HG03521 (cell line): ENCODE data around the gene SNX27.

Experiments
- ATAC-seq: cut with Tn5 transposase; IDR thresholded peaks from one replicate; pipeline ENCODE4 v1.9.1; 2021; ENCODE audit warnings: mild to moderate bottlenecking, moderate library complexity; ENCODE audit not compliant: unreplicated experiment

The SNX27 gene

GRCh38 chr1:151703813-151704212, 92.0 kb downstream of the SNX27 start:
- no peak for ATAC-seq

DNA sequence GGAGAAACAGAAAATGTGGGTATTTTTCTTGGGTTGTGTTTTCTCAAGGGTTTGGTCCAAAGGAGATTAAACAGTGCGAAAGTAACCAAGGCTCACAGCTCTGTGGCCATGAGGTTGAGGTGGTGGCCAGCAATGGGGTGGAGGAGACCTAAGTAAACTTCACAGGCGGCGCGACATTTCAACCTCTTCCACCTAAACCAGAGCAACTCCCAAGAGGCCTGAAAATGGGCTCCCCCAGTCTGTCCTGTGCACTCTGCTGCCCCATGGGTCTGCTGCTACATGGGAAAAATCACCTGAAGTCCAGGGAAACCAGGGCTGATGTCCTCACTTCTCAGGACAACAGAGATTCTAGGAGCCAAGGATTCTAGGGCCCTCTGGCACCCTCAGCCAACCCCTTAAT, 92.4 kb downstream of the SNX27 start:
- ATAC-seq: no peak

DNA sequence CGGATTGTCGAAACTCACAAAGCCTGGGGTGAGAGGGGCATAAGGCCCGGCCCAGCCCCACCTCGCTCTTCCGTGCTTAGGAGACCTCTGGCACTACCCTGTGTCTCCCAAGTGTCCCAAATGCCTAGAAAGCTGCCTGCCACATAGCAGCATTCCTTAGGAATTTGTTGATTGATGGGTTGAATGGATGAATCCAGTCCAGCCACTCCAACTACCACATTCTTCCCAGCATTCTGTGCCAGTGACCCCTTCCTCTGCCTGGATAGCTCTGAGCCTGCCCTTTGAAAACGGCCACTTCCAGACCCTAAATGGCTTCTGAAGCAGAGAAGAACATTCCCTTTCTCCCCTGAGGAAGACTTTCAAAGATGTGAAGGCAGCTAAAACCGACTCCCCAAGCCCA, 93.3 kb downstream of the SNX27 start:
- no peak for ATAC-seq

DNA sequence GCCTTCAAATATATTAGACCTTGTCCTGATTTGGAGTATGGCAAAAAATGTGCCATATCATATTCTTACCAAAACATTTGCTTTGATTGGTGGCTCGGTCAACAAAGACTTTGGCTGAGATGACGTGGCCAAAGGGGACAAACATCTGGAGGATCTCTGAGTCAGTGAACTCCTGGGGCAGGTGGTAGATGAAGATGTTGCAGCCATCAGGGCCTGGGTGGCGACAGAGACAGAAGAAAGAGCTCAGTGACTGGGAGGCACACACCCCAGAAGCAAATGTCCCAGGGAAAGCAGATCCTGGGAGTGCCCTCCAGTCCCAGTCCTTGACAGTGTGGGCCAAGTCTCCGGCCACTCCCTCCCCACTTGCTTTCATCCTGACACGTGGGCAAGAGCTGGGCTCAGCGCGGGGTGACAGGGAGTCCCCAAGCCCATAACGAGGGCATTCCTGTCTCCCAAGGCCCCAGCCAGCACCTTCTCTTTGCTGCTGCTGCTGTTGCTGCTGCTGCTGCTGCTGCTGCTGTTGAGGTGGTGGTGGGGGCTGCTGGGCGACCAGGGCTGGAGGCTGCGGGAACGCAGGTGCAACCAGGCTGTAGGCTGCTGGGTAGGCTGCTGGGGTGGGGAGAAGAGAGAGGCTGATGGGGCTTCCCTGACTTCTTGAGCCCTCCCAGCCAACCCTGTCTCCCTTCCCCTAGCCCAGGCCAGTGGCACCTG, 94.1 kb downstream of the SNX27 start:
- ATAC-seq: no peak

GRCh38 chr1:151706464-151707415, 94.9 kb downstream of the SNX27 start:
- ATAC-seq: no peak

GRCh38 chr1:151707541-151708065, 95.8 kb downstream of the SNX27 start:
- no peak for ATAC-seq

DNA sequence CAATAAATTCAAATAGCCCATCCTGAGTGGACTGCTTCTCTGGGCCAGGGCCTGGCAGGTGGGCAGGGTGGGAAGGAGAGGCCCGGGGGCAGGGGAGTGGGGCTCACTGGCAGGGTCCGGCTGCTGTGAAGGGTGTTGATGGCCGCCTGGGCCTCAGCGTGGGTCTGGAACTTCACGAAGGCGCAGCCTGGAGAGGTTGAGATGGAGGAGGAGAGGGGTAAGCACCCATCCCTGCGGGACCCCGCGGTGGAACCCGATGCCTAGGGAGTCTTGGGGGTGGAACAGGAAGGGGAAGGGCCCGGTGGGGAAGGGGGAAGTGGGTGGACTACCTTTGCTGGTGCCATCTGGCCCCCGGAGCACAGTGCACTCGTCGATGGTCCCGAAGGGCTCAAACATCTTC, 97.0 kb downstream of the SNX27 start:
- ATAC-seq: no peak

- ATAC-seq: no peak
These were observed 98.5 kb downstream of the SNX27 start for GRCh38 chr1:151710187-151710840.

GRCh38 chr1:151711044-151711800, 99.4 kb downstream of the SNX27 start:
- ATAC-seq: no peak

DNA sequence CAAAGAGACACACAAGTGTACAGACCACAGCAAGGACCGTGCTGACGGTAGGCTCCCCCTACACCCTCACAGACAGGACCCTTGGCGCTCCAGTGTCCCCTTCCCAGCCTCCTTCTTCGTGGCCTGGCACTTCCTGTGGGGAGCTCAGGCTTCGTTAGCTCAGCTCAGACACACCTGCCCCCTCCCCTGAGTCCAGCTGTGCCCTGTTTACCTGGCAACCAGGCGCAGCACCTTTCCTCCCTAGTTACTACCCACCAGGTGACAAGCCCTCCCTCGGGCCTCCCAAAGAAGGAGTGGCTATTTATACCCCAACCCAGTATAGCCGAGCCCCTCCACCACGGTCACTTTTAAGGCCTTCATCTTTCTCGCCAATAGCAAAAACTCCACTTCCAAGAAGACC, 100.1 kb downstream of the SNX27 start:
- ATAC-seq: no peak

- ATAC-seq: no peak
These were observed 101.2 kb downstream of the SNX27 start for GRCh38 chr1:151713044-151713443.

GRCh38 chr1:151713874-151714273, 102.0 kb downstream of the SNX27 start:
- ATAC-seq: no peak

DNA sequence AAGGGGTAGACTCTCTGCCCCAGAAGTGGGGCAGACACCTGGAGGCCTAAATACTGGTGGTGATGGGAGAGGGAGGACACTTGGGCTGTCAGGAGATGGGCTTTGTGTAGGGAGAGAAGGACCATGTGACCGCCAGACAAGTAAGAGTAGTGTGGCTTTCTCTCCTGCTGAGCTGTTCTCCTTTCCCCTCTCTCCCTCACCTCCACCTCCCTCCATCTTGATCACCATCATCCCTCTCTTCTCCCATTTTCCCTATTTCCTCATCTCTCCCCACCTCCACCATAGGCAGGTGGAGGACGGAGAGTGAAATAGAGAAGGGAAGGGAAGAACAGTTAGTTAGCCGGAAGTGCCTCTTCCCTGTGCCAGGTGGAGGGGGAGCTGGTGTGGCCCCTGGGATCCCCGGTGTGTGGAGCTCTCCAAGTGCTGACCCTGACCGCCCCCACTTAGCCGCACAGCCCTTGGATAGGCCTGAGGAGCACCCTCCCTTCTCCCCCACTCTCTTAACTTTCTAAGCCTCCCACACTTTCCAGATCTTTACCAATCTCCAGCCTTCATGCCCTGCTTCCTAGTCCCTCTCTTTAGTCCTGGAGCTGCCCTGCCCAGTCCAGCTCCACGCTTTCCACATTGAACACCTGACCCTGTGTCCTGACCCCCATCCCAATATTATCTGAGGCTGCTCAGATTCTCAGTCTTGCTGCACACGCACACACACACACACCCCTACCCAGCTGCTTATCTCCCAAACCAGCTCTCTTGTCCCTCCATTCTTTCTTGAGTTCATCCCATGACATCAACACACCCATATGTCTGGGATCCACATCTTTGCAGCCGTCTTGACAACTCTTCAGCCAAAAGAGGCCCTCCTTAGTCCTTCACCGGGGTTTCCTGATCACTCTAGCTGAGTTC, 103.2 kb downstream of the SNX27 start:
- no peak for ATAC-seq

DNA sequence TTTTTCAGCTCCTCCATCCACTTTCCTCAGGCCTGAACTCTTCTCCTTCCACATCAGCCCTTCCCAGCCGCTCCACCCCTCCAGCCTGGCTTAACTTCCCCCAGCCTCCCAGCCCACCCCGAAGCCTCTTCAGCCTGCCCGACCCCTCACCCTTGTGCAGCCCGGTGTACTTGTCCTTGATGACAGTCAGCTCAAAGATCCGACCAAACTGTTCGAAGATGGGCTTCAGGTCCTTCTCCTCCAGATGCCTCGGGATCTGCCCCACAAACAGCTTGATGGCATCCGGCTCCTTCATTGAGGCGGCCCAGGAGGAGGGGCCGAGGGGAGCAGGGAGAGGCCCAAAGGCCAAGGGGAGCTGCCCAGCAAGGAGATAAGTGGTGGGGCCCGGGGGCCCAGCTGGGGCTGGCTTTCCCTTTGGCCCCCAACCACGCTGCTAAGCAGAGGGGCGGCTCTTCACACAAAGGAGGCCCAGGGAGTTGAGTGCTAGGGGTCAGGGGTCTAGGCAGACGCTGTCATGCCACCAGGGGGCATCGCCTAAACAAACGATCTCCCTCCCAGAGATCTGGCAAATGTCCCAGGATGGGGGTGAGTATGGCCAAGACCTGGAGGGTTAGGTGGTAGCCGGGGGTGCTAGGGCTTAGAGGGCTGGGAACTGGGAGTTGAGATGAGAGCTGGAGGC, 104.0 kb downstream of the SNX27 start:
- no peak for ATAC-seq

DNA sequence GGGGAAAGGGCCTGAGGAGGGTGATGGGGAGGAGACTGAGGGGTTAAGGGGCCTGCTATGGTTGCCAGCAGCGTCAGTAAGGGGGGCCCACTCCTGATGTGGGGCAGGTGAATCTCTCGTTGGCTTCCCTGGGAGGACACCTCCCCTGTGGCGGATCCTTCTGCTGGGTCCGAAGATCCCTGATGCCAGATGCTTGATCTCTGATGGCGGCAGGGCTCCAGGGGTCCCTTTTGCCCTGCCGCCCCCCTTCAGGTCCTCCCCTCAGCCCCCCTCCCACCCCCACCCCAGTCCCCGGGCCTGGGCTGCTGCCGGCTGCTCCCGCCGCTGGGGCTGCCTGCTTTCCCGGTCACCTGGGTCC, 104.5 kb downstream of the SNX27 start:
- ATAC-seq: no peak

DNA sequence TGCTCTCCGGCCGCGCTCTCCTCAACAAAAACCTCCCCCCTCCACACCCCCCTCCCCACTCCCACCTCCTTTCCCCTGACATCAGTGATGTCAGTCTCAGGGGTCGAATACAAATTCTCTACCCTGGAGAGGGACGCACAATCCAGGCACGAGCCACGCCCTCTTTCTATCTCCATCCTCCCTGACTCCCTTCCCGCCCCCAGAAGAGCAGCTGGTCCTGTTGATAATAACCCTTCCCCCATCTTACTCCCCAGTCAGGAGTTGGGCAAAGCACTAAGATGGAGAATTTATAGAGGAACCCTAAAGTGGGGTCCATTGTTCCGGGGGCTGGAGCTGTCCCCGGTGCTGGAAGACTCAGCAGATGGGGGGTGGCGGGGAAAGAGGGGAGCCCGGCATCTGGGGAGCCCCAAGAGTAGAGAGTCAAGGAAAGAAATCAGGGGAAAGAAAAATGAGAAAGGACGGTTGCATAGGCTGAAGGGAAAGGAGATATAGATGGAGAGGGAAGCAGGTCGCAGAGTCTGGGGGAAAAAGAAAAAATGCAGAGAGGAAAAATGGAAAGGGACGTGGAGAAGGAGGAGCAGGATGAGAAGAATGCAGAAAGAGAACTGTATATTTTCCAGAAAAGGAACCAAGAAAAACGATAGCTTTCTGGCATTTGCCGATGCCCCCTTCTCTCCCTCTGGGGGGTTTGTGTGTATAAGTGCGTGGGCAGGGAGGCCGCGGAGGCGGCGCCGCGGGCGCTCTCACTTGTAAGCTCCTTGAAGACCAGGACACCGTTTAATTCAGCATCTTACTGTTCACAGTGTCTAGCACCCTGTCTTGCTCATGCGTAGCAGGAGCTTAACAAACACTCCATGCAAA, 105.2 kb downstream of the SNX27 start, which contains the start of gene CELF3:
Gene CELF3, minus strand, starts transcription at position 33 of the 861 bp plus-strand sequence. CDS start 783 bp downstream, outside the sequence.
- no peak for ATAC-seq

- no peak for ATAC-seq
These were observed 106.2 kb downstream of the SNX27 start for GRCh38 chr1:151718011-151718431.

GRCh38 chr1:151718666-151719065, 106.8 kb downstream of the SNX27 start:
- no peak for ATAC-seq
